Left forelimb (tissue), 1 donor: ENCODE measurements around the gene SLC25A29.

ENCODE experiments used
- DNase-seq: peaks from one replicate; pipeline ENCODE4 v3.0.0-alpha.2; 2018; ENCODE audit warnings: low spot score

The SLC25A29 gene

DNA sequence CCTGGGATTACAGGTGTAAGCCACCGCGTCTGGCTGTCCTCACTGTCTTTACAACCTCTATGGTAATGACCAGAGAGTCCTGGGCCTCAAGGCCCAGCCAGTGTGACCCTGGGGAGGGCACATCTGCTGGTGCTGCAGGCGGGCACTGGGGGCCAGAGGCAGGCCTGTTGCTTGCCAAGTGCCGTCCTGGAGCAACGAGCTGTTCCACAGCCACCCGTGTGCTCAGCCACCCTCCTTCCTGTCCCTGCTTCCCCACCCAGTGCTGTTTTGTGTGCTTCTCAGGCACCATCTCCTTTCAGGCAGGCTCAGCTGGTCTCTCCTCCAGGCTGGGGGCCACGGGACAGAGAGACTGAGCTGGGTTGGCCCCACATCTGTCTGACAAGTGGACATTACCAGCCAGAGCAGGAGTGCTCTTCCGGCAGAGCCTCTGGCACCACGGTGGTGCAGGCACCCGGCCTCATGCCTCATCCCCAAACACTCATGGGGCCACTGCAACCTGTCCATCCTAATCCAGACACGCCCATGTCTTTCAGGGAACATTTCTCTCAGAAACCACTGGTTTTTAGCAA, 25.9 kb upstream of the SLC25A29 start:
- DNase-seq, result no peak

DNA sequence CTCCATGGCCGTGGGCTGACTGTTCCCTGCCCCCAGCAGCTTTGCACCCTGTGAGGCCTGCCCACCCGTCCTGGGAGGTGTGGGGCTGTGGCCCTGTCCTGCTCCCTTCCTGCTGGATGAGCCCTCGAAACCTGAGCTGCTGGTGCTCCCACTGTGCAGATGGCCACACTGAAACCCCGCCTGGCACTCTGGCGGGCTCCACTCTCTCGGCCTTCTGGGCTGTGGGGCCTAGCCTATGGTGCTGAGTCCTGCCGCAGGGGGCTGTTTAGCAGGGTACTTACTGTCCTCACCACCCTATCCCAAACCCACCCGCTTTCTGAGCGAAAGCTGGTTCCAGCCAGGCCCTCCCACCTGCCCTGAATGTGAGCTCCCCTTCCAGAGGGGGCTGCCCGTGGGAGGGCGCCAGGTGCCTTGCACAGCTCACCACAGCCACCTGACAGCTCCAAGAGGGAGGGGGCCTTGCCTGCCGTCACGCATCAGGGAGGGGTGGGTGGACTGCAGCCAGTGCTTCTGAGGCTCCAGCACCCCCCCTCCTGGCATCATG, 24.2 kb upstream of the SLC25A29 start:
- no peak for DNase-seq

- no peak for DNase-seq
Measured at GRCh38 chr14:100330007-100330344, 23.7 kb upstream of the SLC25A29 start.

- DNase-seq, result no peak
Measured at GRCh38 chr14:100329233-100330006, 23.2 kb upstream of the SLC25A29 start.

GRCh38 chr14:100328495-100329163, 22.4 kb upstream of the SLC25A29 start:
- DNase-seq, result no peak

DNA sequence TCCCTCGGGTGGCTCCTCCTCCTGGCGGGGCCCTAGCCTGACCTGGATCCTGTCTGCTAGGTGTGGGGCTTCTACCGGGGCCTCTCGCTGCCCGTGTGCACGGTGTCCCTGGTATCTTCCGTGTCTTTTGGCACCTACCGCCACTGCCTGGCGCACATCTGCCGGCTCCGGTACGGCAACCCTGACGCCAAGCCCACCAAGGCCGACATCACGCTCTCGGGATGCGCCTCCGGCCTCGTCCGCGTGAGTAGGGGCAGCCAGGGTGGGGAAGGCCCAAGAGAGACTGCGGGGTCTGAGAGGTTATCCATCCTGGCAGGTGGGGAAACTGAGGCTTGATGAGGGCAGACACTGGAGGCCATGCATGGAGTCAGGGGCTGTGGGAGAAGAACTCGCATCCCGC, 20.9 kb upstream of the SLC25A29 start:
- no peak for DNase-seq

DNA sequence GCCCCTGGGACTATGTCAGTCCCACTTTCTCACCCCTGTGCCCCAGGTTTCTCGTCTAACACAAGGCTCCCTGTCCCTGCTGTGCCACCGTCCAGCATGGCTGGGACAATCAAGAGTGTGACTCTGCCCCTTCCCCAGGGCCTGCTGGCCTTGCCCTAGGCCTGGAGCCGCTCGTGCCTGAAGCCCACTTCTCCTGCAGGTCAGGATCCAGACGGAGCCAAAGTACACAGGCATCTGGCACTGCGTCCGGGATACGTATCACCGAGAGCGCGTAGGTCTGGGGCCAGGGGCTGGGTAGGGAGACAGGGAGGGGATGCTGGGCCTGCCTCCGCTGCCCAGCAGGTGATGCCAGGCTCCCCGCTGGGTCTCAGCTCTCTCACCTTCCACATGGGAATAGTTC, 19.7 kb upstream of the SLC25A29 start:
- DNase-seq, result no peak

DNA sequence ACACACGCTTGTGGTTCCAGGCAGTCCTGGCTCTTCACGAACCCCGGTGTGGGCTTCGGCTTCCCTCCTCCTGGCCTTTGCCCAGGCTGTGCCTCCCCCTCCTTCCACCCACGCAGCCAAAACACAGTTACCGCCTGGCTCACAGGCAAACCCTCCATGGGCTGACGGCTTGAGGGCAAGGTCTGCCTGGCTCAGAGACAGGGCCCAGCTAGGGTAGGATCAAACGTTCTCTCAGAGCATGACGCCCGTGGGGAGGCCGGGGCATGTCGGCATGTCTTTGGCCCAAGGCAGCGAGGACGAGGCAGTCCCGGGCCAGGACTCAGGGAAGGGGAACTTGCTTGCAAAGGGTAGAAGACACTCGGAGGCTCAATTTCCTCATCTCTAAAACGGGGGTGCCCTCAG, 19.0 kb upstream of the SLC25A29 start:
- DNase-seq, result no peak

DNA sequence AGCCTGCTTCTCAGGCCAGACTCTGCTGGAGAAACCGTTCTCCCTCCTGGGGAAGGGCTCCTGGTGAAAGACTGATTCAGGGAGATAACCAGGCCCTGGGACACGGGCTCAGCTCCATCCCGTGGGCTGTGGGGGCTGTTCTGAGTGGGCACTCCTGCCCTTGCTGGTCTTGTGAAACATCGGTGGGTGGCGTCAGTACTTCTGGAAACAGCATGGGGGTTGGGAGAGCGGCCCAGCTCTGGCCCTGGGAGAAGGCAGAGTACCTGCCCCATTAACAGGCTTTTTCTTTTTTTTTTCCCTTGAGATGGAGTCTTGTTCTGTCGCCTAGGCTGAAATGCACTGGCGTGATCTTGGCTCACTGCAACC, 17.7 kb upstream of the SLC25A29 start:
- DNase-seq, result no peak

GRCh38 chr14:100323121-100323941, 17.1 kb upstream of the SLC25A29 start, which contains the start of gene SLC25A47:
TSS of gene SLC25A47 (plus strand) at chr14:100323339. CDS start at chr14:100323415, 76 bp downstream.
- no peak for DNase-seq

- no peak for DNase-seq
Measured at GRCh38 chr14:100322138-100322957, 16.1 kb upstream of the SLC25A29 start.

DNA sequence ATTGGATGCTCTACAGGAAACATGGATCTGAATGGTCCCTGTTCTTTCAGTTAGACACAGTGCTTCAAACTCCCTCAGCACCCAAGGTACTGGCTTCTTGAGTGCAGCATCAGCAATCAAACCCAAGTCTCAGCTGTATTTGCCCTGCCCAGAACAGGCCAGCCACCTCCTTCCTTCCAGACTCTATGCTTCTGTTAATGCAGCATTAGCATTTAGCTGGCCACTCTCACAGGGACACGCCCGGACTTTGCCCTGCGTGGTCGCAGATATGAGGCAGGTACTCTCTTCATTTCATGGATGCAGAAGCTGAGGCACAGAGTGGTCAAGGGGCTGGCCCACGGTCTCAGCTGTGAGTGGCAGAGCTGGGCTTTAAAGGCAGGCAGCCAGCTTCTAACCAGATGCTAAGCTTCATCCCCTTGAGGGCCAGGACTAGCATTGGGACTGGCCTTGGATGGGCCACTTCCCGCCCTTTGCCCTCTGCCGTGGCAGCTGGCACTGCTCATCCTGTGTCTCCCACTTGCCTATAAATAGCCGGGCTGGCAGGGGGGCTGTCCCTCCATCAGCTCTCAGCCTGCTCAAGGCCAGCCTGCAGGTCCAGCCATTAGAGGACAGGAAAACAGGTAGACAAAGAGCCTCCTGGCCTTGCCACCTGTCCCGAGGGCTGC, 15.4 kb upstream of the SLC25A29 start:
- DNase-seq, result no peak

DNA sequence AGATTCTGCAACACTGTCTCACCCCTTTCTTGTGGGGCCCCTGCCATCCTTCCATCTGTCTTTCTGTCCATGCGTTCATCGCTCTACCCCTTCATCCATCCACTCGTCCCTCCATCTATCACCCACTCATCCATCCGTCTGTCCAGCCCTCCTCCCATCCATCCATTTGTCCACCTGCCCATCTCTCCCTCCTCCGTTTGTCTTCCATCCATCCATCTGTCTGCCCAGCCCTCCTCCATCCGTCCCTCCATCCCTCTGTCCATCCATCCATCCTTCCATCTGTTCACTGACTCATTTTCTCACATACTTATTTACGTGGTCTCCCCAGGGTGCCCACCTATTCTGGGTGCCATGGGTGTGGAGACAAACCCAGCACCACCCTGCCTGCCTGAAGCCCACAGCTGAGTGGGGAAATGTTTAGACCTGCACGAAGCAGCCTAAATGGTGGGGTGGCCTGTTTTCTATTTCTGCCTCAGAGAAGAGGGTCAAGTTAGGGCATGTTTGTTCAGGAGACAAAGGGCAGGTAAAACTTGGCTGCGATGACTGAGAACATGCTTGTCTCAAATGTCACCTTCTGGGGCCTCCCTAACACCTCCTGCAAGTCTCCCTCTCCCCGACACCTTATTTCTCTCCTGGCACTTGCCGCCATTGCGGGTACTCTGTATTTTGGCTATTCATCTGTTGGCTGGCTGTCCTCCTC, 14.1 kb upstream of the SLC25A29 start:
- no peak for DNase-seq

GRCh38 chr14:100317912-100318808, 11.9 kb upstream of the SLC25A29 start:
- DNase-seq, result no peak

DNA sequence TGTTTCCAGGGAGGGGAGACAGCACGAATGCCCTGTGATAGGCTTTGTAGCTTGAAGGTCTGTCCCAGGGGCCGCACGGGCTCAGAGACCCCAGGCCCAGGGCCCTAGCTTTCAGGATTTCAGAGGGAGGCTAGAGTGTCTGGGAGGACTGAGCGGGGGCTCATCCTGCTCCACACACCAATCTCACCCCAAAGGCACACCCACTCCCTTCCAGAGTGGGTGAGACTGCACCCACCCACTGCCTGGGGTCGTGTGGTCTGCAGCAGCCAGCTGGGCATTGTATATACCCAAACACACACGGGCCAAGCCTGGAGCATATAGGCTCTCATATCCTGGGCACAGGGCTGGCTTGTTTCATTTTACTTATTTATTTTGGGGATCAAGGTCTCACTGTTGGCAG, 11.1 kb upstream of the SLC25A29 start:
- no peak for DNase-seq

GRCh38 chr14:100314724-100315123, 8.5 kb upstream of the SLC25A29 start:
- no peak for DNase-seq

DNA sequence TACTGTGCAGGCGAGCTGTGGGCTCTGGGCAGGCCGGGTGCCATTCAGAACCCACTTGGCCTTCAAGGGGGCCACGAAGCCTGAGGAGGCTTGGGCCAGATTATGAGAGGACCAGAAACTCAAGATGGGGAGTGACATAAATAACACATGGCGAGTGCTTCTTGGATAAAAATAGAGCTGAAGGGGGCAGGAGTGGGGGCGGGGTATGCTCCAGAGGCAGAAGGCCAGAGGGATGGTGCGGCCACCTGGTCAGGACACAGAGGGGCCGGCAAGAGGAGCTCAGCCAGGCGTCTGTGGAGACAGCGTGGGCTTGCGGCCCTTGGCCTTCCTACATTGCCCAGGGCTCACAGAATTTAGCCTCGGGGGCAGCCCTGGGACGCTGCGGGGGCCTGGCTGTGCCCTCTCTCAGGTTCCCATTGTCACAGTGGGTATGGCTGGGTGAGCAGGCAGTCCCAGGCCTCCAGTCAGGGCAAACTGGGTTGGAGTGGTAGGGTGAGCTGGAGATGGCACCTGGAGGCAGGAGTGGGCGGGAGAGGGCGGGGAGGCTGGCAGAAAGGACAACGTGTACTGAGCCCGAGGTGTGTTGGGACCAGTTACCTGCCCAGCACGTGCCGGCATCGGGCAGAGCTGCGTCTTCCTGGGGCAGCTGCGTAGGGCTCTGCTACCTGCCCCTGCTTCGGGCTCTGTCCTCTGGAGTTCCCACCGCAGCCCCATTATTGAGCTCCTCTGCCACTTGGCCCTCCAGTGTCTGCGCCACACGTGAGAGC, 7.4 kb upstream of the SLC25A29 start:
- no peak for DNase-seq

- DNase-seq, result no peak
Measured at GRCh38 chr14:100312877-100313400, 6.7 kb upstream of the SLC25A29 start.
